NCI-H2107 (cell line): ENCODE measurements around the gene IDI2.
"Not testable (repeated sequence)": the region's sequence is repeated elsewhere in the genome, so short reads cannot be mapped to it uniquely, and the experiment has no call there.

Experiments
- DNase-seq: peaks from one replicate; lab custom pipeline; 2025; lab: John Stamatoyannopoulos, UW

Gene IDI2

DNA sequence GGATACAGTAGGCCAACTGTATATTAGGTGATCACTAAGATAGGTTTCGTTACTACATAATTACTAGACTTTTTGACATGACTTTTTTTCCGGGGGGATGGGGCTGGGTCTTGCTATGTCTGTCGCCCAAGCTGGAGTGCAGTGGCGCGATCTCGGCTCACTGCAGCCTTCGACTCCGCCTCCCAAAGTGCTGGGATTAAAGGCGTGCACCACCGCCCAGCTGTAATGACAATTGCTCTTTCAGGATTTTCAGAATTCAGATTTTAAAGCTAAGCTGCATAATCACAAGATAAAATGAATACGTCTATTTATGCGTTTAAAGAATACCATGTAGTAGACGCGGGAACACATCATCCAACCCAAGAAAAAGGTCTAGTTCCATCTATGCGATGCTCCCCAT, 22.3 kb upstream of the IDI2 start:
- no peak for DNase-seq

DNA sequence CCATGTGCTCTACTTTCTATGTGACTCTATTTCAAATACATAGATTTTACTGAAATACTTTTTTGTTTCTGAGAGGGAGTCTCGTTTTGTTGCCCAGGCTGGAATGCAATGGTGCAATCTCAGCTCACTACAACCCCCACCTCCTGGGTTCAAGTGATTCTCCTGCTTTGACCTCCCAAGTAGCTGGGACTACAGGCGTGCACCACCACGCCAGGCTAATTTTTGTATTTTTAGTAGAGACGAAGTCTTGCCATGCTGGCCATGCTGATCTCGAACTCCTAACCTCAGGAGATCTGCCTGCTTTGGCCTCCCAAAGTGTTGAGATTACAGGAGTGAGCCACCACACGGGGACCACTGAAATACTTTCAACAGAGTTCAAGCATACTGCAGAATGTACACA, 19.8 kb upstream of the IDI2 start:
- DNase-seq = no peak

DNA sequence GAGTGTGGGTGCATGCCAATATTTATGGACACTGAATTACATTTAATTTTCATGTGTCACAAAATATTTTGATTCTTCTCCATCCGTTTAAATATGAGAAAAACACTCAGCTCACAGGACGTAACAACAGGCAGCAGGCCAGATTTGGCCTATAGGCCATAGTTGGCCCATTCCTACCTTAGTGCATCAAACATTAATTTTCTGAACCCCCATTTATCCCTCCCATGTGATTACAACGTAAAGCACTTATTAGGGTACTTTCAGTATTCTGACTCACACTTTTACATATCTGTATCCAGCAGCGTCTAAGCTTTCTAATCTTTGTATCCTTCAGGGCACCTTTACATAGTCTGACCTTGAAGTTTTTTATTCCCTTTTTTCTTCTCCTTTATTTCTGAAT, 19.3 kb upstream of the IDI2 start:
- no peak for DNase-seq

DNA sequence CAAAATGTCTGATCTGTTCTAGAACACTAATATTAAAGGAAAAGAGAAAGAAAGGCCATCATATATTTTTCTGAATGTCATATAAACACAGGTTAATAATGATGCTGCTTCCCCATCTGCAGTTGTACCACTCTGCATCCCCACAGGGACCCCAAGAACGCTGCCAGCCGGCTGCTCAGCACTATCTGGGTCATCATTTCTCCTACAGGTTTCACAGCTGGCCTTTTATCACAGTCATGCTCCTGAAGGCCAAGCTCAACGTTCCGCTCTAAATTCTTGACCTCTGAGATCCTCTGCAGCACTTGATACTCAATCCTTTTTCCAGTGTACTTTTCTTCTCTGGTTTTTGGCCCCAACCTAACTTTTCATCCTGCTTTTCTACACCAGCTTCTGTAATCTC, 18.5 kb upstream of the IDI2 start:
- DNase-seq = no peak

DNA sequence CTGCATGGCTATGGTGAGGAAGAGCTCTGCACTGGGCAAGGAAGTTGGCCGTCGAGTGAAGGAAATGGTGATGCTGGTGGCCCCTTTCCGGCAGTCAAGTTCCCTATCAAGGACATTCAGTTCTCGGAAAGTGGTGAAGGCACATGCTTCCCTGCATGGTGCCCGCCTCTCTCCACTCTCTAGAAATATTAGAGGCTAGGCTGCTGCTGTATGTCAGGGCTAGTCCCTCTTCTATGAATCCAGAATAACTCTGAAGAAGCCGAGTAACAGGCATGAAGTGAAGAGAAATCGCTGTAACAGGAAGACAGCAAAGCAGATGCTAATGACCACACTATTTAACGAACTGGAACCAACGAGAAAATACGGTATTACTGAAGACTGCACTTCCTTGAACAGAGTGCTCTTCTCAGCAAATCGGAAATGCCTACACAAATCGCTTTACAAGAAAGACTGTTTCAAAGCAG, 17.9 kb upstream of the IDI2 start:
- DNase-seq = no peak

DNA sequence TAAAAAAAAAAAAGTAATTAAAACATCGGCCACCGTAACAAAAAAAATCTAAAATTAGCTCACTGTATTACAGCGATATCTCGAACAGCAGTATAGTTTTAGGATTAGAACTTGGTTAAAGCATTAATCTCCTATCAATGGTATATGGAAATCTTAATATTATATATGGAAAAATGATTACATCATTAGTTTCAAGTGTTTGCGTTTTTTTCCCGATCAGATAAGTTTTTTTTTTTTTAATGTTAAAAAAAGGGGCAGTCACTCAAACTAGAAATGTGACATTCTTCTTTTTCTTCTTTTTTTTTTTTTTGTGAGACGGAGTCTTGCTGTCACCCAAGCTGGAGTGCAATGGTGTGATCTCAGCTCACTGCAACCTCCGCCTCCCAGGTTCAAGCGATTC, 15.9 kb upstream of the IDI2 start:
- no peak for DNase-seq

DNA sequence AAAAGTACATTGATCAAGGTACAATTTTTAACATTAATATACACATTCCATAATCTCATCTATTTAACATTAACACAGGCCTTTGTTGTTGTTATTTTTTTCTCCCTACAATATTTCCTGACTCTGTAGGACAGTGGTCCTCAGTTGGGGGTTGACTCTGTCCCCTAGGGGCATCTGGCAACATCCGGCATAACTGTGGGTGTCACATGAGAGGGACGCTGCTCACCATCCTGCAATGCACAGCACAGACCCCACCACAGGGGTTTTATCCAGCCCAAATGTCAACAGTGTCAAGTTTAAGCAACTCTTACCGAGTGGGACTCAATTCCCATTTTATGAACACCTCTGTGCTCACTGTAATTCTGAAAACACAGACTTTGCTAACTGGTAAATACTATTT, 14.5 kb upstream of the IDI2 start:
- DNase-seq = no peak

DNA sequence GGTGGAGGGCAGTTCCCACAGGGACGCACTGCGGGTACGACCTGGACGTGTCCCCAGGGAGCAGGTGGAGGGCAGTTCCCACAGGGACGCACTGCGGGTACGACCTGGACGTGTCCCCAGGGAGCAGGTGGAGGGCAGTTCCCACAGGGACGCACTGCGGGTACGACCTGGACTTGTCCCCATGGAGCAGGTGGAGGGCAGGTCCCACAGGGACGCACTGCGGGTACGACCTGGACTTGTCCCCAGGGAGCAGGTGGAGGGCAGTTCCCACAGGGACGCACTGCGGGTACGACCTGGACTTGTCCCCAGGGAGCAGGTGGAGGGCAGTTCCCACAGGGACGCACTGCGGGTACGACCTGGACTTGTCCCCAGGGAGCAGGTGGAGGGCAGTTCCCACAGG, 13.1 kb upstream of the IDI2 start:
- not testable (repeated sequence) for DNase-seq

DNA sequence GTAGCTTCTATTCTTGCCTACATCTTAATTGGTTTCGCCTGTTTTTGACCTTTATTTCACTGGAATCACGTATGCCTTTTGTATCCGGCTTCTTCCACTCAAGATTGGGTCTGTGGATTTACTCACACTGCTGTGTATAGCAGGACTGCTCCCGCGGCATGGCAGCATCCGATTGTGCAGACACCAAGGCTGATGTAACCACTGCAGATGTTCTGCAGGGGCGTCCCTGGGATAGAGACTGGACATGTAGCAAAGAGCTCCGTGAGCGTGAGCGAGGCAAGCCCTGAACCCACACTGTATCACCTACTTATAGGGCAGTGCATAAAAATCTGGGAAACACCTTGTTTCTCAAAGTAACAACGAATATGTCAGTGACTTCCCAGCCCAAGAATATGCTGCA, 11.4 kb upstream of the IDI2 start:
- no peak for DNase-seq

DNA sequence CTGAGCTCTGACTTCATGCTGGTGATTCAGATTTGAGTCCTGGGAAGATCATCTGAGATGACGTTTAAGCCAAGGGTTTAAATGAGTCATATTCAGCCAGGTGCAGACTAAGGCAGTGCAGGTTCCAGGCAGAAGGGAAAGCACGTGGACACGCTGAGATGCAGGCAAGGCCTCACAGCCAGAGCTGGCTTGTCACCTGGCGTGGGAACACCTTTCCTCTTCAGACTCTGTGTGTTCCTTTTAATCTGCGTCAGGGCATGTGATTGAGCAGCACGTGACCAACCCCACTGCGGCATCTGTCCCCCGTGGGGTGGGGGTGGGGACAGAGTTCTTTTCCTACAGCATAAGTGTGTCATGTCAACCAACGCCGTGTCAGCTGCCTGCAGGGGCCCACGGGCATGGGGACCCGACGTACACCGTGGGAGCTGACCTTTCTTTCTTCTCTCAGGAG, 10.7 kb upstream of the IDI2 start:
- DNase-seq = no peak

DNA sequence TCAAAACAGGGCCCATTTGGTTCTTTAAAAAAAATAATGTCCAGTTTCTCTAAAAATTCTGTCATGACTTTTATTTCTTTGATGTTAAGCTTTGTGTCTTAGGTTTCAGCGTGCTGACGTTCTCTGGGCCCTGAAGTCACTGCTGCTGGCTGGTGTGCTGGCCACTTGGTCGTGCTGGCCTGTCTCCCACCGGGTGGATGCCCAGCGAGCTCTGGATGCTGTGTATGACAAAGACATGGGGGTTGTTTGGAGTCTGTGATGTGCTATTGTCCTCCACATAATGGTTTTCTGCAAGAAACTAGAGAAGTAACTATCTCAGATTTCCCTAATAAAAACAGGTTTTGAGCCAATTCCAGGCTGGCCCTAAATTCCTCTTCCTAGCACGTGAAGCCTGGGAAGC, 9.5 kb upstream of the IDI2 start:
- no peak for DNase-seq

DNA sequence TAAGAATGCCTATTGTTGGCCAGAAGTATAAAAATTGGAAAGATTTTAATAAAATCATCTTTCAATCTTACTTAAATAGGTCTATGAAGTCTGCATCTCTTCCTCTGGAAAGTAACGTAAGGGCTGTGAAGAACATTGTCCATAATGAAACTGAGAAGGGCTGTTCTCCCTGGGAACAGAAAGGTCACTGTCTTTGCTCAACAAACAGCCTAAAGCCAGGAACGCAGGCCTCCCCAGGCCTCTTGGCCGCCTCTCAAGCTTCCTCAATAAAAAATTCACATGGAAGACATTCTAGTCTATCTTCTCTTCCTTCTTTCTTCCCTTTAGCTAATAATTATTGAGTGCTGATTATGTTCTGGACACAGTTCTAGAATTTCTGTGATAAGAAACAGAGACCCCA, 9.1 kb upstream of the IDI2 start:
- DNase-seq = no peak

DNA sequence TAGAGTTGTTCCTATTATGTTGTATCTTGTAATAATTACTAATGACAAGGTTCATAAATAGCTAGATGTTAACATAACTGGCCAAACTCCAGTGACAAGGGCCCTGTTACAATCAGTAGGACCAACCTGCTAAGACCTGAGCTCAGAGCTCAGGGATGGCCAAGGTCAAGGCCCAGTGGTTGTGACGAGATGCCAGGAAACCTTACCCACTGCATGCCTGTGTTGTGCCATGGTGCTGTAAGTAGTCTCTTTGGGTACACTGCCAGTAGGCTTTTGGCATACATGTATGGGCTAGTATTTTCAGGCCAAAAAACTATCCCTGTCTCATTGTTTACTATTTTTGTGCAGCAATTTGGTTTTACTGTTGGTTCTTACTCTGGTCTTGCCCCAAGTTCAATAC, 7.9 kb upstream of the IDI2 start:
- no peak for DNase-seq

DNA sequence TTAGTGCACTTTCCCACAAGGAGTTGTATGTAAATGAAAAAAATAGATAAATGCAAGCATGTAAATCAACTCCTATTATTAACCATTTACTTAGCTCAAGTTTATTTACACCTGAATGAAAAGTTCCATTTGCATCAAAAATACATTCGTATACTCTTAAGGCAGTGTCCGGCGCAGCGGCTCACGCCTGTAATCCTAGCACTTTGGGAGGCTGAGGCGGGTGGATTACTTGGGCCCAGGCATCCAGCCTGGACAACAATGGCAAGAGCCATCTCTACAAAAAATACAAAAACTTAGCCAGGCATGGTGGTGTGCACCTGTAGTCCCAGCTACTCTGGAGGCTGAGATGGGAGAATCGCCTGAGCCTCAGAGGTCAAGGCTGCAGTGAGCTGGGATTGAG, 4.2 kb upstream of the IDI2 start:
- DNase-seq = no peak

DNA sequence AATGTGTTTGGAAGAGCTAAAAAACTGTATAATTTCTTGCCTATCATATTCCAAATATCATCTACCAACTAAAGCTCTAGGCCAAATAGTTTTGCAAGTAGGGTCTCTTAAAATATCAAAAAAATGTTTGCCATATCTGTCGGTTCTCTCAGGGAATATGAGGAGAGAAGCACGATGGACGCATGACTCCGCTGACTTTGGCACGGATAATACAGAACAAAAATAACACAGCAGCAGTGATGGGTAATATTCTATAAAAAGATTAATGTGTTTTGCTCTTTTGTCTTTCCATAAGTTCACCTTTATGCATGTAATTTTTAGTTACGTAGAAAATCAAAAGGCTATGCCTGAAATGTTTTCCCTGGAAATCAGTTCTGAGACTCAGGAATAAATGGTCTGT, 919 bp upstream of the IDI2 start:
- no peak for DNase-seq

DNA sequence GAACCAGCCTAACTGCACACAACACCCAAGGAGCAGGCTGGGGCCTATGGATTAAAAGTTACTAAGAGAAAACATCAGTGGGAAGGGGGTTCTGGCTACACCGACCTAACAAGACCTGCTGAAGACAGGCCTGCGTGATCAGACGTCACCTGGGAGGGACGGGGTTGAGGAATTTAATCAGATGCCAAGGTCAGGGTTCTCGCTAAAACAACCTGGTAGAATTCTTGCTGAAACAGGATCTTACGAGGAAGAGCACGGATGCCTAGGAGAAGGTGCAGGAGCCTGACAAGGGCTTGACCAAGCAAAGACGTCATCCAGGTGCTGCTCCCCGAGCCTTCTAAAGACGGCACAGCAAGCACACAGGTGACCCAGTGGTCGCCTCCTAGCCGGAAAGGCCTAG, 1.6 kb downstream of the IDI2 start:
- DNase-seq = no peak

DNA sequence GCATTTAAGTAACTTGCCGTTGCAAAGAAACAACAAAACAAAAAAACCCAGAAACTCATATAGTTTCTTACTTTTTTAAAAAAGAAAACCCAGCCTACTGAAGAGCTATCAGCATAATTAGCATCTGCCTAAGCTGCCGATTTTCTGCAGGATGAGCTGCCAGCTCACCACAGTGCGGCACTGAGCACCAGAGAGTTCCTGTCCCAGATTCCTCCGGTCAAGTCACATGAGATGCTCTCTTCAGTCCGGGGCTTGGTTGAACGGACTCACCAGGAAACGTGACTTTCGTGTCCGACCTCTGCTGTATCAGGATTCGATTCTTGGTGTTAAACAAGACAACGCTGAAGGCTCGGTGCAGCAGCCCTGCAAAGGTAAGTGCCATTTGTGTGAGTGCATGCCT, 3.2 kb downstream of the IDI2 start:
- DNase-seq = no peak

DNA sequence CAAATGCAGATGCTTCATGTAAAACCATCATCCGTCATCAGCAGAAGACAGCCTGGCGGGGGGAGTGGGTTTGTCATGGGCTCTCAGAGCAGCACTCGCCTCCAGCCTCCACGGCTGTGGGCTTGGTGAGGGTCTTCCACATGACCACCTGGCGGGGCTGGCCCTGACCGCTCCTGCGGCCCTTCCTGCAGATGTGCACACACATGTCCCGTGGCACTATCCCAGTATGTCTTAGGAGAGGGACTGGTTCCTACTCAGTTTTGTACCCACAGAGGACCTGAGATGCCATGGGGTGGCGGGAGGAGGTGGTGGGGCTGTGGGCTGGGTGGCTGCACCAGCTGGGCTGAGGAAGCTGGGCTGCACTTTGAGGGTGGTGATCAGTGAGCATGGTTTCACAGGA, 4.7 kb downstream of the IDI2 start:
- DNase-seq = no peak

DNA sequence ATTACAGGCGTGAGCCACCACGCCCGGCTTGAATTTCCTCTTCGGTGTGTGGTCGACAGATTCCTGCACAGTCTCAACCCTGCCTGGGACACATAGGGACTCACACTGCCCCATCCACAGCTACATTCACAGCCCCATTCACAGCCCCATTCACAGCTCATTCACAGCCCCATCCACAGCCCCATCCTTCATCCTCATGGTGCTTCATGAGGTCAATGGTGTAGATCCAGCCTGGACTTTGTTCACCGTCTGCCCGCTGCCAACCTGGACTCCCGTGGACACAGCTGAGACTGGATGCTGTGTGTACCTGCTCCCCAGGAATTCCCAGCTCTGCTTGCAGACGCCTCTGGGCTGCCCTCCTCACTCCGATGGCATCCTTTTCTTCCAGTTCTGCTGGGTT, 5.2 kb downstream of the IDI2 start:
- no peak for DNase-seq

DNA sequence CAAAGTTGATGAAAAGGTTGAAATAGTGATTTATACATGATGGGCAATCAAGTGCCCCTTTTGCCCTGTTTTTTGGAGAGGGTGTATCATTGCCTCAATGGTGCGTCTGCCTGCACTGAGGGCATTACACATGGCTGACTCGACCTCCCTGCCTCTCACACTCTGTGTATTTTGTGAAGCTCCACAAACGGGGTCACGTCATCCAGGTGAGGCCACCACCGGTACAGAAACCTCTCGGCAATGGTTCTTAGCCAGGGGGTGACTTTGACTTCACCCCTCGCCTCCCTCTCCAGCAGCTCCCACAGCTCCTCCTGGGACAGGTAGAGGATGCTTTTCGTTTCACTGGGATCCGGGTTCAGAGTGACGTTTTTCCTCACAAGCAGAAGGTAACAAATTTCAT, 6.3 kb downstream of the IDI2 start:
- no peak for DNase-seq

DNA sequence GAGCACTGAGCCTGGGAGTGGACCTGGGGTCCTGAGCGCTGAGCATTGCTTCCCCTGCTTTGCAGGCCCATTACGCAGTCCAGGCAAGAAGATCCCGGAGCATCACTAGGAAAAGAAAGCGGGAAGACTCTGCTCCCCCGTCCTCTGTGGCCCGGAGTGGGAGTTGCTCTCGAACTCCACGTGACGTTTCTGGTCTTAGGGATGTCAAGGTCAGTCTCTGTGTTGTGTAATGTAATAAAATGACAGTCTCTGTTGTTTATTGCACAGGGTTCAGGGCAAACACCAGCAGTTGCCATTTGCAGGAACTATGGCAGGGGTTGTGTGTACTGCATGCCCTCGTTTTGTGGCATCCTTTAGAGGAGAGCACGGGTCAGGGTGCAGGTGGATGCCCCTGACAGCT, 10.0 kb downstream of the IDI2 start:
- no peak for DNase-seq

DNA sequence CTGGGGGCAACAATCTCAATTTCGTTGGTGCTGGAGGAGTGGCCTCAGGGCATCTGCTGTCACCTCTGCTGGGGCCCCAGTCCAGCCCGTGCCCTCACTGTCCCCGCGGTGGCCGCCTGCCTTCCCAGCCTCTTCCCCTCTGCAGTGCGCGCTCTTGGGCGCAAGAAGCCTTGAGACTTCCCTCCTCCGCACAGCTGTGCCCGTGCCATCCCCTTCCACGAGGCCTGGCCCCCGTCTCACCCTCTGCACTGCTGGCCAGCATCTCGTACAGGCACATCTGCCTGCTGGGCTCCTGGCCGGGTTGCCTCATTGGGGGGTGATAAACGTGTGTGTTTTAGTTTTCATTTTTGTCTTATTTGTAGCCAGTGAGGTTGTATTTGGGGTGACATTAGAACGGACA, 14.0 kb downstream of the IDI2 start:
- DNase-seq = no peak

DNA sequence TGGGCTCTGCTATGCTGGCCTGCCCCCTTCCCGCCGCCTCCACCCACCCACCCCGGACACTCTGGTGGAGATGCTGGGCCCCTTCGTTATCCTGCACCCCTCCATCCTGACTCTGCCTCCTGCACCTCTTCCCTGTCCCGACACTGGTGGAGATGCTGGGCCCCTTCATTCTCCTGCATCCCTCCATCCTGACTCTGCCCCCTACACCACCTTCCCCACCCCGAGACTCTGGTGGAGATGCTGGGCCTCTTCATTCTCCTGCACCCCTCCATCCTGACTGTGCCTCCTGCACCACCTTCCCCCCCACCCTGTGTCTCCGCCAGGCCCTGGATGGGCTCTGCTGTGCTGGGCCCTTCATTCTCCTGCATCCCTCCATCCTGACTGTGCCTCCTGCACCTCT, 15.0 kb downstream of the IDI2 start:
- DNase-seq = no peak

DNA sequence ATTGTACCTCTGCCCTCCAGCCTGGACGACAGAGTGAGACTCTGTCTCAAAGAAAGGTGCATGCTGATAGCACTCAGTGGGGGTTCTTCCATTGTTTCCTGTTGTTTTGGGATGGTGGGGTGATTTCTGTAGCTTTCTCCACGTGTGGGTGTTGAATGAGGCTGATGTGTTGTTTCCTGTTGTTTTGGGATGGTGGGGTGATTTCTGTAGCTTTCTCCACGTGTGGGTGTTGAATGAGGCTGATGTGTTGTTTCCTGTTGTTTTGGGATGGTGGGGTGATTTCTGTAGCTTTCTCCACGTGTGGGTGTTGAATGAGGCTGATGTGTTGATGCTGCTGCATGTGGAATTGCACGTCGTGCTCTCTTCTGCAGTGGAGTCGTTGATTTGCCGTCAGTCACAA, 15.7 kb downstream of the IDI2 start:
- not testable (repeated sequence) for DNase-seq

DNA sequence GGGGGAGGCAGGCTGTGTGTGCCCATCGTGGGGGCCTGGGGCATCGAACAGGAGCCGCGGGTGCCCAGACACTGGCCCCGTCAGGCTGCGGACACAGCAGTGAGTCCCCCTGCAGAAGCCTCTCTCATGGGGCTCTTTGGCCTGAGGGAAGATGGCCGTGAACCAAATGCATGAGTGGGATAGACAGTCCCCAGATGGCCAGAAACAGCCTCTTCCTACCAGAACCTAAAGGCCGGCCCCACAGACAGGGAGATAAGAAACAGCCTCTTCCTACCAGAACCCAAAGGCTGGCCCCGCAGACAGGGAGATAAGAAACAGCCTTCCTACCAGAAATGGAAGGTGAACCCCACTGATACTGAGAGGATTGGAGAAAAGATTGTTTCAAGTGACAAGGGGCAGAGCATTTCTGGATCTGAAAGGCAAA, 16.6 kb downstream of the IDI2 start:
- DNase-seq = no peak
